DOHH2 (cell line): ENCODE results near the gene HSF2BP.

Source experiments
- H3F3A ChIP-seq: fragments of 200-600 bp; sonication (generic), shearing (Covaris generic); 2 replicates; pipeline ENCODE4 v1.6.0; 2016; ENCODE audit warnings: antibody characterized with exemption, mild to moderate bottlenecking; ENCODE audit not compliant: control insufficient read depth, insufficient read depth
- H3K27ac ChIP-seq: fragments of 200-600 bp; sonication (generic); 2 replicates; pipeline ENCODE4 v1.5.1; 2014; ENCODE audit warnings: low read depth, mild to moderate bottlenecking, low read length, moderate library complexity
- H3K27me3 ChIP-seq: fragments of 200-600 bp; sonication (generic); 2 replicates; pipeline ENCODE4 v1.6.1; 2014; ENCODE audit warnings: mild to moderate bottlenecking, low read length, mixed read lengths; ENCODE audit not compliant: control insufficient read depth
- H3K36me3 ChIP-seq: fragments of 200-600 bp; sonication (generic); 2 replicates; pipeline ENCODE4 v1.6.1; 2014; ENCODE audit warnings: mild to moderate bottlenecking, low read length, moderate library complexity, mixed read lengths; ENCODE audit not compliant: control insufficient read depth
- H3K4me1 ChIP-seq: fragments of 200-600 bp; sonication (generic); 2 replicates; pipeline ENCODE4 v1.6.1; 2014; ENCODE audit warnings: mild to moderate bottlenecking, low read length, mixed read lengths; ENCODE audit not compliant: control insufficient read depth
- H3K4me2 ChIP-seq: fragments of 200-600 bp; sonication (generic); 2 replicates; pipeline ENCODE4 v1.6.0; 2014; ENCODE audit warnings: mild to moderate bottlenecking, low read length, moderate library complexity
- H3K4me3 ChIP-seq: fragments of 200-600 bp; sonication (generic); 2 replicates; pipeline ENCODE4 v1.5.1; 2014; ENCODE audit warnings: mild to moderate bottlenecking, low read length, mixed read lengths
- H3K79me2 ChIP-seq: fragments of 200-600 bp; sonication (generic); 2 replicates; pipeline ENCODE4 v1.6.1; 2014; ENCODE audit warnings: mild to moderate bottlenecking, low read length, mixed read lengths; ENCODE audit not compliant: control insufficient read depth
- H3K9me2 ChIP-seq: fragments of 200-600 bp; sonication (generic); replicated peaks from 2 replicates; pipeline ENCODE4 v1.6.1; 2014; ENCODE audit warnings: mild to moderate bottlenecking, low read length, mixed read lengths; ENCODE audit not compliant: control insufficient read depth
- H3K9me3 ChIP-seq: fragments of 200-600 bp; sonication (generic); 2 replicates; pipeline ENCODE4 v1.6.1; 2014; ENCODE audit warnings: antibody characterized with exemption, low read length, mixed read lengths; ENCODE audit not compliant: control insufficient read depth, insufficient read depth
- H4K20me1 ChIP-seq: fragments of 200-600 bp; sonication (generic); 2 replicates; pipeline ENCODE4 v1.6.0; 2014; ENCODE audit warnings: low read depth, mild to moderate bottlenecking, antibody characterized with exemption, low read length, moderate library complexity; ENCODE audit not compliant: control insufficient read depth, insufficient read depth
- EZH2phosphoT487 ChIP-seq: fragments of 200-600 bp; sonication (generic); IDR thresholded peaks from 2 replicates; pipeline ENCODE4 v1.6.1; 2017; ENCODE audit warnings: borderline replicate concordance, mild to moderate bottlenecking, antibody characterized with exemption, low read length, moderate library complexity, mixed read lengths
- TF ChIP-seq, protein P1 (sequence below): fragments of 200-600 bp; sonication (generic); IDR thresholded peaks from one replicate; pipeline ENCODE4 v1.5.1; 2014; ENCODE audit warnings: antibody characterized with exemption, mild to moderate bottlenecking, low read depth, low read length; ENCODE audit not compliant: poor library complexity, severe bottlenecking

The HSF2BP gene

DNA sequence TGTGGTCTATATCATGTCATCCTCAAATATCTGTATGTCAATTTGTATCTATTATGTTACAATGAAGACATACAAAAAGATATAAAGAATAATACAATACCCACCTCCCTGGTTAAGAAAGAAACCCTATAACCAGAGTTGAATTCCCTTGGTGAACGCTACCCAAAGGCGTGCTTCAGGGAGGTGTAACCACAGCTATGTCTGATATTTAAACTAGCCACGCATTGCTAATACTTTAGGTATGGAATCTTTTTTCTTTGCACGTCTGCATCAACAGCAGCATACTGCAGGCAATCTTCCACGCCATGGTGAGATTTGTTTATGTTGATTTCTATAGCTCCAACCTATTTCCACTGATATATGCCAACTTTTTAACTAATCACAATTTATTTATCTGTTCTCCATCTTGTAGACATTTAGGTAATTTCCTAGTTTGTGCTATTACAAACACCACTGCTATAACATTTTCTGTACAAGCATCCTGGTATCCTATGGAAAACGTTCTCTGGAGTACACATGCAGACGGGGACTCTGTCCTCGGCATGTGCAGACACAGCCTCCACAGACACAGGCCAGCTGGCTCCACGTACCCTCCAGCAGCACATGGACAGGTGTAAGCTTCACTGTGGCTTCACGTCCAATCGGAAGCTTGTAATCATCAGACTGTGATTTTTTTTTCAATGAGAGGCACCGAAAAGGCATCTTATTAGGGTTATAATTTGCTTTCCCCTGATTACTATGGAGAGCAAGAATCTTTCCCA, 58.5 kb downstream of the HSF2BP start:
- Histone ChIP-seq H3K27ac (no peak overlapping the region), H3K79me2 (no peaks in the 10 kb centered on the region), H3K27me3 (0 out of 2 replicates have a peak, but pooled peaks cover 3% of the 10 kb centered on the region), H3K4me2 (no peak overlapping the region), H3K9me2 (no peaks in the 10 kb centered on the region), H3K36me3 (no peaks in the 10 kb centered on the region), H3K4me1 (peaks cover 15% of the 10 kb centered on the region), H3F3A (peaks cover 5% of the 10 kb centered on the region; the same call in 1 of the 2 replicates), H3K9me3 (no peaks in the 10 kb centered on the region), H3K4me3 (no peak overlapping the region), H4K20me1 (no peaks in the 10 kb centered on the region)
- TF ChIP-seq, protein P1, sequence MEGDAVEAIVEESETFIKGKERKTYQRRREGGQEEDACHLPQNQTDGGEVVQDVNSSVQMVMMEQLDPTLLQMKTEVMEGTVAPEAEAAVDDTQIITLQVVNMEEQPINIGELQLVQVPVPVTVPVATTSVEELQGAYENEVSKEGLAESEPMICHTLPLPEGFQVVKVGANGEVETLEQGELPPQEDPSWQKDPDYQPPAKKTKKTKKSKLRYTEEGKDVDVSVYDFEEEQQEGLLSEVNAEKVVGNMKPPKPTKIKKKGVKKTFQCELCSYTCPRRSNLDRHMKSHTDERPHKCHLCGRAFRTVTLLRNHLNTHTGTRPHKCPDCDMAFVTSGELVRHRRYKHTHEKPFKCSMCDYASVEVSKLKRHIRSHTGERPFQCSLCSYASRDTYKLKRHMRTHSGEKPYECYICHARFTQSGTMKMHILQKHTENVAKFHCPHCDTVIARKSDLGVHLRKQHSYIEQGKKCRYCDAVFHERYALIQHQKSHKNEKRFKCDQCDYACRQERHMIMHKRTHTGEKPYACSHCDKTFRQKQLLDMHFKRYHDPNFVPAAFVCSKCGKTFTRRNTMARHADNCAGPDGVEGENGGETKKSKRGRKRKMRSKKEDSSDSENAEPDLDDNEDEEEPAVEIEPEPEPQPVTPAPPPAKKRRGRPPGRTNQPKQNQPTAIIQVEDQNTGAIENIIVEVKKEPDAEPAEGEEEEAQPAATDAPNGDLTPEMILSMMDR, result no peak
- no peak for TF ChIP-seq EZH2phosphoT487

DNA sequence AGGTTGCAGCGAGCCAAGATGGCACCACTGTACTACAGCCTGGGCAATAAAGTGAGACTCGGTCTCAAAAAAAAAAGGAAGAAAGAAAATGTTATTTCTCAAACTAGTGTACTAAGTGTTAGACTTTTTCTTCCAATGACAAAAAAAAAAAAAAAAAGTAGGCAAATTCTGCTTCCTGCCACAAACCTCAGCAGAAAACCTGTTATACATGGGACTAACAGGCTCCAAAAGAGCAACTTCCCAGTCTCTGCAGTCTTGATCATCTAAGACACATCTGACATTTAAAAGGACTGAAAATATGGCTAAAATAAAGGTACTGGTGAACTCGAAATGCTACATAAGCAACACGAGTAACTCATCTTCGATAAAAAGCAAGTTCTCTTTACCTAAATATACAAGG, 59.6 kb downstream of the HSF2BP start:
- Histone ChIP-seq H3F3A (peaks cover 5% of the 10 kb centered on the region; the same call in 1 of the 2 replicates), H3K9me3 (no peaks in the 10 kb centered on the region), H3K4me2 (peak overlapping the region; percentile 2), H4K20me1 (no peaks in the 10 kb centered on the region), H3K36me3 (no peaks in the 10 kb centered on the region), H3K9me2 (no peaks in the 10 kb centered on the region), H3K4me1 (peaks cover 15% of the 10 kb centered on the region), H3K27me3 (0 out of 2 replicates have a peak, but pooled peaks cover 3% of the 10 kb centered on the region), H3K4me3 (no peak overlapping the region), H3K79me2 (no peaks in the 10 kb centered on the region), H3K27ac (no peak overlapping the region)
- TF ChIP-seq, protein P1, result no peak
- no peak for TF ChIP-seq EZH2phosphoT487

DNA sequence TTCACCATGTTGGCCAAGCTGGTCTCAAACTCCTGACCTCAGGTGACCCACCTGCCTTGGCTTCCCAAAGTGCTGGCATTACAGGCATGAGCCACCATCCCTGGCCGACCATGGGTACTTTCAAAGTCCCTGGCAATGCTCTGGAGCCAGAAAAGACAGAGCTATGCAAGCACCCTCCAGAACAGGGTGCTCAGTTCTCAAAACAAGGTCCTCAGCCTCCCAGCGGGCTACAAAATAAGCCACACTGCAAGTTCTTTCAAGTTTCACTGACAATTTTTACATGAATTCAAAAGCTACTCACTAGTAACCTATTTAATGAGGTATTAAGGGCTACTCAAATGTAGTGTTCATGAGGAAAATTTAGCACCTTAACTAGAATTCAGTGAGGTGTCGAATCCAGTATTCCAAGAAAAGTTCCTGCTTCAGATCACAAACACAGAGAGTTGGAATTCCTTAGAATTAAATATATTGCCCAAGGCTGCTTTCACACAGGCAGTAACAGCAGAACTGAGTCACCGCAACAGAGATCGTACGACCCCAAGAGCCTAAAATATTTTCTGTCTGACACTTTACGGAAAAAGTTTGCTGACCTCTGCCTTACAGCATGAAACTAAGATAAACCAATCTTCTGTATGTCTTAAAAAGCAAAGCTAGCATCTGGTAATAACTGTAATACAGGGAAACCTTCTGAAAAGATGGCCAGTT, 60.7 kb downstream of the HSF2BP start:
- H4K20me1 ChIP-seq, result no peaks in the 10 kb centered on the region
- H3F3A ChIP-seq, result peaks cover 5% of the 10 kb centered on the region; the same call in 1 of the 2 replicates
- H3K4me2 ChIP-seq, result no peak overlapping the region
- no peak overlapping the region for H3K4me3 ChIP-seq
- TF ChIP-seq EZH2phosphoT487, result no peak
- TF ChIP-seq, protein P1, result no peak
- no peaks in the 10 kb centered on the region for H3K9me3 ChIP-seq
- no peaks in the 10 kb centered on the region for H3K36me3 ChIP-seq
- no peaks in the 10 kb centered on the region for H3K9me2 ChIP-seq
- peaks cover 15% of the 10 kb centered on the region for H3K4me1 ChIP-seq
- H3K27ac ChIP-seq, result no peak overlapping the region
- peaks cover 9% of the 10 kb centered on the region; the same call in 1 of the 2 replicates for H3K27me3 ChIP-seq
- H3K79me2 ChIP-seq, result no peaks in the 10 kb centered on the region
